Measurements from ENCODE around the gene HOXA9.

The HOXA9 gene

GRCh38 chr7:27187475-27188385 is 22.4 kb upstream of the HOXA9 start:
- no peak for DNase-seq

GRCh38 chr7:27186668-27187474 is 21.5 kb upstream of the HOXA9 start:
- DNase-seq: no peak

GRCh38 chr7:27185854-27186667 is 20.7 kb upstream of the HOXA9 start:
- DNase-seq: no peak

GRCh38 chr7:27185013-27185853 is 19.9 kb upstream of the HOXA9 start, which contains the start of gene HOXA11:
TSS of gene HOXA11 (minus strand) at chr7:27185232. CDS start at chr7:27185144, 88 bp downstream.
- no peak for DNase-seq

GRCh38 chr7:27184337-27185012 is 19.1 kb upstream of the HOXA9 start:
- no peak for DNase-seq

GRCh38 chr7:27183682-27184336 is 18.5 kb upstream of the HOXA9 start:
- DNase-seq: no peak

GRCh38 chr7:27182861-27183681 is 17.7 kb upstream of the HOXA9 start:
- DNase-seq: no peak

- no peak for DNase-seq
Observed at GRCh38 chr7:27182285-27182841, 17.0 kb upstream of the HOXA9 start.

- DNase-seq: no peak
Observed at GRCh38 chr7:27181795-27182275, 16.5 kb upstream of the HOXA9 start.

- DNase-seq: no peak
Observed at GRCh38 chr7:27180431-27181420, 15.4 kb upstream of the HOXA9 start.

- DNase-seq: peak; percentile 42
Observed at GRCh38 chr7:27179503-27180430, 14.4 kb upstream of the HOXA9 start.

GRCh38 chr7:27179030-27179429 is 13.7 kb upstream of the HOXA9 start:
- DNase-seq: no peak

GRCh38 chr7:27178366-27178765 is 13.0 kb upstream of the HOXA9 start:
- DNase-seq: no peak

- DNase-seq: no peak
Observed at GRCh38 chr7:27177795-27178320, 12.5 kb upstream of the HOXA9 start.

- DNase-seq: no peak
Observed at GRCh38 chr7:27176962-27177794, 11.8 kb upstream of the HOXA9 start.

- no peak for DNase-seq
Observed at GRCh38 chr7:27176524-27176845, 11.1 kb upstream of the HOXA9 start.
